MG63 (cell line): ENCODE data around the gene ZDHHC8. TPM values are rescaled to one million over a fixed set of nuclear protein-coding genes. Genes with fewer than 3 reads are reported as not detected.

Experiments used
- DNase-seq: peaks from one replicate; pipeline ENCODE4 v3.0.0-alpha.2; 2020
- H3K27me3 ChIP-seq: fragments of 250-450 bp; sonication (Bioruptor Pico); 2 replicates; pipeline ENCODE4 v1.5.1; 2020; ENCODE audit warnings: mild to moderate bottlenecking, moderate library complexity
- H3K36me3 ChIP-seq: fragments of 250-450 bp; sonication (Bioruptor Pico); 2 replicates; pipeline ENCODE4 v1.5.1; 2020; ENCODE audit warnings: mild to moderate bottlenecking, moderate library complexity
- H3K4me3 ChIP-seq: fragments of 250-450 bp; sonication (Bioruptor Pico); 2 replicates; pipeline ENCODE4 v1.5.1; 2020; ENCODE audit warnings: mild to moderate bottlenecking, moderate library complexity
- H3K9me3 ChIP-seq: fragments of 250-450 bp; sonication (Bioruptor Pico); 2 replicates; pipeline ENCODE4 v1.5.1; 2020; ENCODE audit warnings: mild to moderate bottlenecking, moderate library complexity
- total RNA-seq: library from RNA; depleted of rRNA; stranded (reverse); fragments of >200 nt; shearing (Covaris generic); gene quantifications from 2 replicates; pipeline ENCODE4 v1.2.3, GENCODE V29; 2014; ENCODE audit warnings: low replicate concordance

Gene ZDHHC8
- total RNA-seq, 1 experiment from 2014 or later: 9.6 TPM

DNA sequence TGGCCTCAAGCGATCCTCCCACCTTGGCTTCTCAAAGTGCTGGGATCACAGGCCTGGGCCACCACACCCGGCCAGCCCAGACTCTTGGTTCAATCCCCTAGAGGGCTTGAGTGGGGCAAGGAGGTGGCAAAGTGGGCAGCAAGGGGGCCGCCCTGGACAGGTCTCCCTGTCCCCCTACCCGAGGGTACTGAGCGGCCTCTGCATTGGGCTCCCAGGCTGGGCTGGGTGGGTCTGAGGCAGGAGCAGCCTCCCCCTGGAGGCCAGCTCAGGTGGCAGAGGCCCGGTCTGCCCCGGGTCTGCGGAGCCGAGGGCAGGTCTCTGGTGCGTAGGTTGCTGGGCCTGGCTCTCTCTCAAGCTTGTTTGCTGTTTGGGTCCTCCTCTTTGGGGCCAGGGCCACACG, 41.6 kb downstream of the ZDHHC8 start:
- Histone ChIP-seq H3K27me3 (no peaks in the 10 kb centered on the region), H3K9me3 (no peaks in the 10 kb centered on the region), H3K36me3 (no peaks in the 10 kb centered on the region), H3K4me3 (no peak overlapping the region)
- DNase-seq: no peak

DNA sequence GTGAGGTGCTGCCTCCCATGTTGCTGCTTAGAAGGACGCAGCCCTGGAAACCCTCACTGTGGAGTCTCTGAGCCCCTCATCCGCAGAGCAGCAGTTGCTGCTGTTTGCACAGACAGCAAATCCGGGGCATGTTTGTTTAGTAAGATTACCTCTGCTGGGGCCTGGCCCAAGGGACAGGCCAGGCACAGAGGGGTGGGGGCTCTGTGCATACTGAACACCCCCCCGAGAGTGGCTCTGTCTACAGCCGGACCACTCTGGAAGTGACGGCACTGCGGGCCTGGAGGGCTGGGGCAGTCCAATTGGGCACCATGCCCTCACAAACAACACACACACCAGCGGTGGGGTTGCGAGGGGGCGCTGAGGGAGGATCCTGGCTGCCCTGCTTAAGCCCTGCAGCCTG, 42.2 kb downstream of the ZDHHC8 start:
- H3K27me3 ChIP-seq: no peaks in the 10 kb centered on the region
- no peaks in the 10 kb centered on the region for H3K36me3 ChIP-seq
- no peak for DNase-seq
- H3K9me3 ChIP-seq: no peaks in the 10 kb centered on the region
- H3K4me3 ChIP-seq: no peak overlapping the region

DNA sequence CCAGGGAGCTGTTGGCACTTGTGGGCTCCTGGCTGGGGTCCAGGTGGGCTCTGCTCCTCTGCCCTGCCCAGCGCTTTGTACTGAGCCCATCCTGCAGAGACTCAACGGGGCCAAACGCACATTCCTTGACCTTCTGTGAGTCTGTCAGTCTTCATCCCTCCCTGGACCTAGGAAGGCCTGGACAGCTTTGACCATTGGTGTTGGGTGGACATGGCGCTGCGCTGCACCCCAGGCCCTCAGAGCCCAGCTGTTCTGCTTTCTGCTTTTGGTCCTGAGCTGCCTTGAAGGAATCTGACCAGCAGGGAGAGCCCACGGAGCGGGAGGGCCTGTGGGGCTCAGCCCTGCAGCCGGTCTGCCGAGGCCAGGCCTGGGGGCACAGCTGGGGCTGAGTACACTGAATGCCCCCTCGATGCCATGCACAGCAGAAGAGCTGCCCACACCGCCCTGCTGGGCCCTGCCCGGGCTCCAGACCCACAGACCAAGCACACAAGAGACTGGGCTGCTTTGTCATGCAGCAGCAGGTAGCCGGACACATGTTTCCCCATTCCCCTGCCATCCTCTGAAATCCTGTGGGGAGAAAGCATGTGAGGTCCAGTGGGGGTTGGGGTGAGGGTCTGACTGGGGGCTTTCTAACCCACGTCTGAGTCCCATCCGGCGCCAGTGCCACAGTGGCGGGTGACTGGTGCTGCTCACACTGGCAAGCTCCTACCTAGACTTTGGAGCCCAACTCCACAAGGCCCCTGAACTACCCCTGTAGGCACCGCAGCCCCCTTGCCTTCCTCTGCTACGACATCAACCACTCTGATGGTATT, 43.4 kb downstream of the ZDHHC8 start:
- no peaks in the 10 kb centered on the region for H3K27me3 ChIP-seq
- DNase-seq: no peak
- H3K9me3 ChIP-seq: no peaks in the 10 kb centered on the region

DNA sequence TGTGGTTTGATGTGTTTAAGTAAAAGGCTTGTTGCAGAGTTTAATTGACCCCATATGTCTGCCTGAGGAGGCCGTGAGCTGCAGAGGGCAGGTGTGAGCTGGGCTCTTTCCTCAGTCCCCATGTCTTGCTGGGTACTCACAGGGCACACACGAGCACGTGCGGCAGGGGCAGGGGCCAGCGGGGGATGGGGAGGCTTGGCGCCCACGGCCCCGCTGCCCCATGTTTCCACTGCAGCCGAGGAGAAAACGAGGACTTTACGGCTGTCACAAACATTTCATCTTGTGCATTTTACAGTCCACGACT, 43.9 kb downstream of the ZDHHC8 start:
- no peak for DNase-seq
- Histone ChIP-seq H3K9me3 (no peaks in the 10 kb centered on the region), H3K36me3 (no peaks in the 10 kb centered on the region), H3K4me3 (no peak overlapping the region), H3K27me3 (no peaks in the 10 kb centered on the region)

More for the DNA sequence above, 43.4 kb downstream of the ZDHHC8 start:
- Histone ChIP-seq H3K4me3 (no peak overlapping the region), H3K36me3 (no peaks in the 10 kb centered on the region)

DNA sequence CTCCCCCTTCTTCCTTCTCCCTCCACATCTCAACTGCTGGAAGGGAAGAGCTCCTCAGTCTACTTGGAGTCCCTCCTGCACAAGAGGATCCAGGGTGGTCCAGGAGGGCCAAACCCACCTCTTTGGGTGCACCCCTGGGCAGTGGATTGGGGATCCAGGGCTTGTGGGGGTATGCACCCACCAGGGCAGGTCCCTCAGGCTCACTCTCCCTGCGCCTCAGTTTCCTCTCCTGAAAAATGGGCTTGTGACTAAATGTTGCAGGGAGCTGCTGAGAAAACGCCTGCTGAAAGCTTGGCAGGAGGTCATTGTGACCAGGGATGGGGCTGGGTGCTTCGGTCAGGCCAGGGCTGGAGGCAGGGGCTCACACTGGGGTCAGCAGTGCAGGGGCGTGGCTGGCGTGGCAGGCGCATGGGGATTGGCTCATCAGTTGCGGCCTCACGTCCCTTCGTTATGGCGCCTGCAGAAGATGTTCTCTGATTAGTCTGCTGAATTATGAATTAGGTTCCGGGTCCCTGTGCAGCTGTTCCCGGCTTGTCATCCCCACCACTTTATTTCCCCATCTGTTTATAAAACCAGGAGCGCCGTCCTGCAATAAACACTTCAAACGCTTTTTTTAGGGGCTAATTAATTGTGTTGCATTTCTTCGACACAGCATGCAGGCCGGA, 44.9 kb downstream of the ZDHHC8 start:
- no peaks in the 10 kb centered on the region for H3K27me3 ChIP-seq
- DNase-seq: no peak
- H3K4me3 ChIP-seq: no peak overlapping the region
- no peaks in the 10 kb centered on the region for H3K9me3 ChIP-seq
- no peaks in the 10 kb centered on the region for H3K36me3 ChIP-seq

DNA sequence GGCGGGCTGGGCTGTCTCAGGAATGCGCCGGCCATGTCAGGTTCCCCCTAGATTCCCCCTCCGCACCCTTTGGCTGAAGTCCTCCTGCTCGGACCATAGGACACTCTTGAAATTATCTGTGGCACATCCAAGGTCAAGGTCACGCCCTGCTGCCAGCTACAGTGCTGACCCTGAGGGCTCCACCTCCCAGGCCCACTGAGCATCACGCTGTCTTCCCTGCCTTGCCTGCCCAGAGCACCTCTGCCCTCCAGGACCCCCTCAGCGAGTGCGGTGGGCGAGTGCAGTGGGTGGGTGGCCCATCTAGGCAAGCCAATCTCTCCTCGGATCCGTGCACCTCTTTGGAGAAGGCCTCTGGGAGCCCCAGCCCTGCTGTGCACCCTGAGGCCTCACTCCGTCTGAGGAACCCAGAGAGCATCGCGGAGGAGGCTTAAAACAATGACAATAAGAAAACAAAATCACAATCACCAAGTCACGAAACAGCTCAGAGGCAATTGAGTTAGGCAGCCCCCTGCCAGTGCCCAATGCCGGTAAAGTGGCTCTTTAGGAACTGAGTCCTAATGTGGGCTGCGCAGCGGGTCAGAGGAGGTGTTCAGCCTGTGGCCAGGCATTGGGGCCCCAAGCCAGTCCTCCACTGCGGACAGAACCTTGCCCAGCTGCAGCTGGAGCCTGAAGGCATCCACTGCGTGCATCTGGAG, 45.8 kb downstream of the ZDHHC8 start:
- Histone ChIP-seq H3K4me3 (no peak overlapping the region), H3K27me3 (no peaks in the 10 kb centered on the region), H3K36me3 (no peaks in the 10 kb centered on the region), H3K9me3 (no peaks in the 10 kb centered on the region)
- no peak for DNase-seq

DNA sequence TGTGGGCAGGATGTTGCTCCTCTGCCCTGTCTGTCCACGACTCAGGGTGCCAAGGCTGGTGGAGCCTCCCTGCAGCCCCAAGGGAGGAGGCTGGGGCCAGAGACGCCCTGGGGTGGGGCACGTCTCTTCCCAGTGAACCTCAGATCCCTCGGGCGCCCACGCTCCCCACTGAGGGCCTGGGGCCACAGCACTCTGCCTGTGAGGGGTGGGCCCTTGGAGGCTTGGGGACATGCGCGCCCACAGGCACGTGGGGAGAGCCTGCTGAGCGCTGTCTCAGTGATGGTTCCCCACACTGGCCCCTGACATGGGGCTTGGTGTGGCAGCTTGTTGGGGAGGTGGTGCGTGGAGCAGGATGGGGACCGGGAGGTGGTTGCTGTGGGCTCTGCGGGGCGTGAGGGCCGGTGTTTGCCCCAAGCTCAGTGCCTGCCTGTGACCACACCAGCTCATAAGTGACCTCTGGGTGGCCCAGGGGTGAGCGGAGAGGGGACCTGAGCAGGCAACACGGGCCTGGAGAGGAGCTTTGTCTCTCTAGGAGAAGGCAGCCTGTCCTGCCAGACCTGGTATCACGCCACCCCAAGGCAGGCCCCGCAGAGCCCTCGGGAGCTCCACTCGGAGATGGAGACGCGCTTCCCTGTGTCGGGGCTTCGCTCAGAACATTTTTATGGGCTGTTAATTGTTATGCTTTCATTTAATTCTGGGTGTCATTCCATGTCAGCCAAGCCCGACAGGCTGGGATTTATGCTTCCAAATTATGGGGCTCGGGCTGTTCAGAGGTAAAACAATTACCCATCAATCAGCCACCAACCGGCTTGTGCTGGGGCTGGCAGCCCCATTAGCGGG, 46.7 kb downstream of the ZDHHC8 start:
- no peaks in the 10 kb centered on the region for H3K36me3 ChIP-seq
- H3K9me3 ChIP-seq: no peaks in the 10 kb centered on the region
- no peak for DNase-seq
- no peaks in the 10 kb centered on the region for H3K27me3 ChIP-seq
- H3K4me3 ChIP-seq: no peak overlapping the region

DNA sequence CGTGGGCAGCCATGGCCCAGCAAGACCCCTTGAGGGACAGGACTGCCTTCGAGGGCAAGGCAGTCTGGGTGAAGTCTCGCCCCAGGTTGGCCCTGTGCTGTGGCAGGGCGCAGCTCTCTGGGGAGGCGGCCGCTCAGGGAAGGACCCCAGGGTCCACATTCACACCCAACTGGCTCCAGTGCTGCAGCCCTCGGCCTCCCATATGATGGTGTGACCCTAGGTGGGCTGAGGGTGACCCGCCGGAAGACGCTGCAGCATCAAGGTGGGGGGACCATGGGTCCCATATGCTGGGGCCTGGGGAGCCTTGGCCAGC, 47.3 kb downstream of the ZDHHC8 start:
- Histone ChIP-seq H3K4me3 (no peak overlapping the region), H3K27me3 (no peaks in the 10 kb centered on the region), H3K36me3 (no peaks in the 10 kb centered on the region), H3K9me3 (no peaks in the 10 kb centered on the region)
- no peak for DNase-seq

DNA sequence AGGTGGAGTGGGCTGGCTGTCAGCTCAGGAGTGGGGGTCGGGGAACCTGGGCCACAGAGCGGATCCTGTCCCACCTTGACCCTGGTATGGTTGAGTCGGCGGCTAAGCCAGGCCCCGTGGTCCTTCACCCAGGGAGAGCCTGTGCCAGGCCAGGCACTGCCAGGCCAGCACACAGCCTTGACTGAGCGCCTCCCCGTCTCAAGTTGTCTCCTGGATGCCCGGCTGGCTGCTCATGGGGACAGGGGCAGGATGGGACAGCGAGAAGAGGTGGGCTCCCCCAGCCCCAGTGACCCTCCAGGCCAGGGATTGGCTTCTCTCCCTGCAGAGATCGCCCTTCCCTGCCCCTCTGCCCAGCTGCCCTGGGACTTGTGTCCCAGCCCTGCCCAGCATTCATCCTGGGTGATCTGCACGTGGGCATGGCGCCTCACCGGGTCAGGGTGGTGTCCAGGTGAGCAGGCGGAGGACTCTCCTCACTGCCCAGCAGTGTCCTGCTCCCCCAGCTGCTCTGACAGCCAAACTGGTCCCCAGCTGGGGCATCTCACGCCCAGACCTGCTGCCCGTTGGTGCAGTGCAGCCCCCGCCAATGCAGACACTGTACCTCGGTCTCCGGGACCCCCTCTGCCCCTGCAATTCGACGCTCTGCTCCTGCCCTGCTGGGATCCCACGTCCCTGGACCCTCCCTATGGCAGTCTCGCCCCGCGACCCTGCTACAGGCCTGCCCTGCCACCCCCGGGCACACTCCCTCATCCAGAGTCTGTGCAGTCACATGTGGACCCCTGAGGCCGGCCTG, 48.0 kb downstream of the ZDHHC8 start:
- no peaks in the 10 kb centered on the region for H3K36me3 ChIP-seq
- DNase-seq: no peak
- no peaks in the 10 kb centered on the region for H3K9me3 ChIP-seq
- H3K4me3 ChIP-seq: no peak overlapping the region
- H3K27me3 ChIP-seq: no peaks in the 10 kb centered on the region

DNA sequence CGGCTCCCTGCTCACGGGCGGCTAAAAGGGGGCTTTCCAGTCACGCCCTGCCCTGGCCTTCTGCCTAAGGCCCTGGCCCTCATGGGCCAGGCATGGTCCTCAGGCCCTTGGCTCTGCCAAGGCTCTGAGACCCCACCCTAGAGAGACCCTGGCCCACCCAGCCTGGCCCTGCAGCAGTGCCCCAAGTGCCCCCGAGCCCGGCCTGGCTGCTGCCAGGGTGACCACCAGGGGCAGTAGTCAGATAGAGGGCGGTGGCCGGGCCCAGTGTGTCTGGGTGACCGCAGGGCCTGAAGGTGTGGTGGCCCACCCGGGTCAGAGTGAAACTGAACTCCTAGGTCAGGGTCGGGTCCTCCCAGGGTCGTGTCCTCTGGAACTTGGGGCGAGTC, 48.6 kb downstream of the ZDHHC8 start:
- H3K36me3 ChIP-seq: no peaks in the 10 kb centered on the region
- no peak for DNase-seq
- H3K4me3 ChIP-seq: no peak overlapping the region
- H3K9me3 ChIP-seq: no peaks in the 10 kb centered on the region
- no peaks in the 10 kb centered on the region for H3K27me3 ChIP-seq

DNA sequence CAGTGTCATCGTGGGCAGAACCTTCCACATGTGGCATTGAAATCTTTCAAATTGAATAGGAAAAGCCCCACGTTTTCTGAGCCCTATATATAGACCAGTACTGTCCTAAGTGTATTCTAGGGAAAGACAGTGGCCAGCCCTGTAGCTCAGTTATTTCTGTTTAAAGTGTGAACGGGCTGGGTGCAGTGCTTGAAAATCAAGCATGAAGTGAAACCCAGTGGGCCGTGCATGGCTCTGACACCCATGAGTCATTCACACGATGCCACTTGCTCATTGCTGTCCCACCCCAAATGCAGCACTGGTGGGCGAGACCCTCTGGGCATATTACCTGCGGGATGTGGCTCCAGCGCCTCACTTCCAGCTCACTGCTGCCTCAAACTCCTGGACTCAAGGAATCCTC, 49.0 kb downstream of the ZDHHC8 start:
- Histone ChIP-seq H3K9me3 (no peaks in the 10 kb centered on the region), H3K4me3 (no peak overlapping the region), H3K36me3 (no peaks in the 10 kb centered on the region), H3K27me3 (no peaks in the 10 kb centered on the region)
- DNase-seq: no peak

DNA sequence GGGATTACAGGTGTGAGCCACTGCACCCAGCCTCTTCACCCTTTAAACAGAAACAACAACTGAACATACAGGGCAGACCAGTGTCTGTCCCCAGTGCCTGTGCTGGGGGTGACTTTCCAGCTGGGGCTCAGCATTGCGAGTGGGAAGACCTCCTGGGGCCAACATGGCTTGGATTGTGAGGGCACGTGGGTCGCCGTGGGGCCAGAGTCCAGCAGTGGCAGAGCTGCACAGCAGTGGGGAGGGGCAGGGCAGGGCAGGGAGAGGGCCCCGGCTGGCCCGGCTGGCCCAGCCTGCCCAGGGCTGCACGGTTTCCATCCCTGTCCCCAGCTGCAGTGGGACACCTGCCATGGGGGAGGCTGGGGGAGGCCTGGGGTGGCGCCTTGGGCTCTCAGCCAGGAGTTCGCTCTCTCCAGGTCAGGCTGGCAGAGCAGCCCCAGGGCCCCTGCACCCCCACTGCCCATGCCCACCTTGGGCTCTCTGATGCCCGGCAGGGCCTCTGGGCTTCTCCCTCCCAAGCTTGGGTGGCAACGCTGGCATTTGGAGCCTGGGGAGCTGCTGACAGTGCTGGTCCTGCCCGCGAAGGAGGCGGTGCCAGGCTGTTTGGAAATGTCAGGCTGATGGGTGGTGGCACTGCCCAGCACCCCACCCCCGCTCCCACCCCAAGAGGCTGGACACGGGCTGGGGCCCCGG, 49.7 kb downstream of the ZDHHC8 start:
- Histone ChIP-seq H3K4me3 (no peak overlapping the region), H3K9me3 (no peaks in the 10 kb centered on the region), H3K36me3 (no peaks in the 10 kb centered on the region), H3K27me3 (no peaks in the 10 kb centered on the region)
- no peak for DNase-seq

DNA sequence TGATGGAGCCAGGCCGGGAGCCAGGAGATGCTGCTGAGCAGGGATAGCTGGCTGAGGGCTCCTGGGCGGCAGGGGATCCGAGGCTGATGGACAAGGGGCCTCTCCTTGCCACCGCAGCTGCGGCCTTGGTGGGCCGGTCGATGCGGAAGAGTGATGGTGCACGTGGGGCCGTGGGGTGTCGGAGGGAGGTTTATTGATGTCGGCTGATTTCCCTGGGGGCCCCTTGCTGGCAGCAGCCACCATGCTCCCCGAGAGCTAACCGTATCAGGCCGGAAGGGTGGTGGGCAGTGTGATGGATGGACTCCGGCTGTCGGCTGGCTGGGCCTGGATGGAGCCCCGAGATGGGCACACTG, 50.3 kb downstream of the ZDHHC8 start:
- Histone ChIP-seq H3K9me3 (no peaks in the 10 kb centered on the region), H3K36me3 (no peaks in the 10 kb centered on the region), H3K27me3 (no peaks in the 10 kb centered on the region), H3K4me3 (no peak overlapping the region)
- DNase-seq: no peak

DNA sequence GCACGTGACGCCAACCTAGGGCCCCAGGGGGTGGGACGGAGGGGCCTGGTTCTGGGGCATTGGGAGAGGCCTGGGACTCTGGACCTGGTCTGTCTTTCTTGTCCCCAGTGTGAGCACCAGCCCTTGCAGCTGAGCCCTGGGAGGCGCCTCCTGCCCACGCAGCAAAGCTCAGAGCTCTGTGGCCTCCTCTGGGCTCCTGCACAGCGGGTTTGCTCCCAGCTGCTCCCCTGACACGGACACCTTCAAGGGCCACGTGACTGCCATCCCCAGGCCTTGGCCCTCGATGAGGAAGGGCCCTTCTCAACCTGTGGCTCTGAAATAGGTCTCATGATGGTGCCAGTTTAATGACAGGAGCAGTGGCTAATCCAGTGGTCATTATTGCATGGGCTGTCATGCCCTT, 50.8 kb downstream of the ZDHHC8 start:
- Histone ChIP-seq H3K36me3 (no peaks in the 10 kb centered on the region), H3K27me3 (no peaks in the 10 kb centered on the region), H3K9me3 (no peaks in the 10 kb centered on the region), H3K4me3 (no peak overlapping the region)
- no peak for DNase-seq

DNA sequence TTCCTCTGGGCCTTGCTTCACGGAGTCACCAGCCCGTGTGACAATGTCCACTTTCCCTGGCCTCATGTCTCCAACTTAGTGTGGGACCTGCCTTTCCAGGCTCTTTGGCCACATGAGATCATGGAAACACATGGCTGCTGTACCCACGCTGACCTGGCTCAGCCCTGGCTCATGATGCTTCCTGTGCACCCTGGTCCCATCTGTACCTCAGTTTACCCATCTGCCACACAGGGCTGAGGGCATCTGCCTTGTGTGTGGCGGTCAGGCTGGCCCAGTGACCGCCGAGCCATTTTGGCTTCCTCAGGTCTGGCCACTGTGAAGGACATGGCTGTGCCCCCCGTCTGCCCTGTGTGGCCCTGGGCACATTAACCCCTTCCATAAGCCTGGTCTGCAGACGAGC, 51.5 kb downstream of the ZDHHC8 start:
- no peaks in the 10 kb centered on the region for H3K36me3 ChIP-seq
- no peaks in the 10 kb centered on the region for H3K27me3 ChIP-seq
- DNase-seq: no peak
- H3K9me3 ChIP-seq: no peaks in the 10 kb centered on the region
- no peak overlapping the region for H3K4me3 ChIP-seq

DNA sequence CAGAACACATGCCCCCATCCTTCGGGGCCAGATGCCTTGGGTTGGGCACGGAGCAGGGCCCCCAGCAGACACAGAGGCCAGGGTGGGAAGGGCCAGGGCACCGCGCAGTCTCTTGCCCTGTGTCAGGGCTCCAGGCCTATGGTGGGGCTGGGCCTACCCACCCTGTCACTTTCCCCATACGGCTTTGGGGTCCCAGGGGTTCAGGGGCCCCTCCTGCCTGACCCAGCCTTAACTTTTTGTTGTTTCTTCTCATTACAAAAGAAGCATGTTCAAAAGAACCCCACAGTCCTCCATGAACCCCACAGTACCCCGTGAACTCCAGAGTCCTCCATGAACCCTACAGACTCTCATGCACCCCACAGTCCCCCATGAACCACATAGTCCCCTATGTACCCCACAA, 52.2 kb downstream of the ZDHHC8 start:
- Histone ChIP-seq H3K9me3 (no peaks in the 10 kb centered on the region), H3K36me3 (no peaks in the 10 kb centered on the region), H3K4me3 (no peak overlapping the region), H3K27me3 (no peaks in the 10 kb centered on the region)
- DNase-seq: no peak
